ENCODE results near the gene TFG.

TFG gene

DNA sequence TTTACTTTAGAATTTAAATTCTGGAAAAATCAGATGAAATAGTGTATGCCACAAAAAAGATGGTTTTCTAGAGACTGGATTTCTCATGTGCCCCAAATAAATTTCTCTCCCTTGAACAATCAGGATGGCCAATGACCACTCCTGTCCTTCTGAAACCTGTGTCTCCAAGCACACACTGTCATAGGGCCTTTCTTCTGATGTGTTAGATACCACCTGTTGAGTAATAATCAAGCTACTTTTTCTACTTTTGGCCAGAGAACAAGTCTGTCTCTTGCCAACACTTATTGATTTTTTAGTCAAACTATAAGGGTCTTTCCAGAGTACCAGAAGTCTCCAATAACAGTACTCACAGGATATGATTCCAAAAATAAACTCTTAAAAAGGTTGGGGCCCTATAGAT, 16.1 kb upstream of the TFG start:
- TF ChIP-seq, protein P1, sequence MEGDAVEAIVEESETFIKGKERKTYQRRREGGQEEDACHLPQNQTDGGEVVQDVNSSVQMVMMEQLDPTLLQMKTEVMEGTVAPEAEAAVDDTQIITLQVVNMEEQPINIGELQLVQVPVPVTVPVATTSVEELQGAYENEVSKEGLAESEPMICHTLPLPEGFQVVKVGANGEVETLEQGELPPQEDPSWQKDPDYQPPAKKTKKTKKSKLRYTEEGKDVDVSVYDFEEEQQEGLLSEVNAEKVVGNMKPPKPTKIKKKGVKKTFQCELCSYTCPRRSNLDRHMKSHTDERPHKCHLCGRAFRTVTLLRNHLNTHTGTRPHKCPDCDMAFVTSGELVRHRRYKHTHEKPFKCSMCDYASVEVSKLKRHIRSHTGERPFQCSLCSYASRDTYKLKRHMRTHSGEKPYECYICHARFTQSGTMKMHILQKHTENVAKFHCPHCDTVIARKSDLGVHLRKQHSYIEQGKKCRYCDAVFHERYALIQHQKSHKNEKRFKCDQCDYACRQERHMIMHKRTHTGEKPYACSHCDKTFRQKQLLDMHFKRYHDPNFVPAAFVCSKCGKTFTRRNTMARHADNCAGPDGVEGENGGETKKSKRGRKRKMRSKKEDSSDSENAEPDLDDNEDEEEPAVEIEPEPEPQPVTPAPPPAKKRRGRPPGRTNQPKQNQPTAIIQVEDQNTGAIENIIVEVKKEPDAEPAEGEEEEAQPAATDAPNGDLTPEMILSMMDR (IDR thresholded peaks at IDR 0.05): no peak

GRCh38 chr3:100695696-100696095, 13.6 kb upstream of the TFG start:
- TF ChIP-seq, protein P1 (IDR thresholded peaks at IDR 0.05): no peak

DNA sequence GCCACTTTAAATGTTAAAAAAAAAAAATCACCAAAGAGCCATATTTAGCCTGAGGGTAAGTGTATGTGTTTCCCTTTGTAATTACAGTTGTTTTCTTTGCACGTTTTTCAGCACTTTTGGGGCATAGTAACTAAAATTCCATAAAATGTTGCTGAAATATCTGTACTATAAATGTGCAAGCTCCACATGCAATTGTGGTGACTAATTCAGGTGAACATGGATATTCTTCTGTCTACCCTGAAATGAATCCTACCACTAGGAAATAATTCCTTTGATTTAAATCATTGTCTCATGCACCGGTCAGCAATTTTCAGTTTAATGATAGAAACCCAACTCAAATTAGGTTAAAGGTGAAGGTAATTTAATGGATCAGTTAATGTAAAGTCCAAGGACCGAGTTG, 13.1 kb upstream of the TFG start:
- TF ChIP-seq, protein P1 (IDR thresholded peaks at IDR 0.05): no peak

DNA sequence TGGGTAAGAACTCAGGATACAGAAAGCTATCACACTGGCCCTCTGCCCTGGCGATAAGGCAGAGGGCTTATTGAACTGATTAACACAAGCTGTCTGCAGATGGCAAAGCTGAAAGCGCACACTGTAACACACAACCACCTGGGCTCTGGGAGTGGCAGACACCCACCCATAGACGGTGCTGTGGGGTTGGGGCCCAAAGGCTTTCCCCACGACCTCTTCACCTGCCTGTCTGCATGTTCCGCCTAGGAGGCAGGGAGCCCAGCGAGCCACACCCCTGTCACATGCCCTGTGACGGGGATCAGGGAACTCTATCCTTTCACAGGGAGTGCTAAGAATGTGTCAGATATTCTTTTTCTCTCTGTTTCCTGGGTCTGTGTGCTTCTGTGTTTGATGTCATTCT, 12.1 kb upstream of the TFG start:
- TF ChIP-seq, protein P1 (IDR thresholded peaks at IDR 0.05): no peak

DNA sequence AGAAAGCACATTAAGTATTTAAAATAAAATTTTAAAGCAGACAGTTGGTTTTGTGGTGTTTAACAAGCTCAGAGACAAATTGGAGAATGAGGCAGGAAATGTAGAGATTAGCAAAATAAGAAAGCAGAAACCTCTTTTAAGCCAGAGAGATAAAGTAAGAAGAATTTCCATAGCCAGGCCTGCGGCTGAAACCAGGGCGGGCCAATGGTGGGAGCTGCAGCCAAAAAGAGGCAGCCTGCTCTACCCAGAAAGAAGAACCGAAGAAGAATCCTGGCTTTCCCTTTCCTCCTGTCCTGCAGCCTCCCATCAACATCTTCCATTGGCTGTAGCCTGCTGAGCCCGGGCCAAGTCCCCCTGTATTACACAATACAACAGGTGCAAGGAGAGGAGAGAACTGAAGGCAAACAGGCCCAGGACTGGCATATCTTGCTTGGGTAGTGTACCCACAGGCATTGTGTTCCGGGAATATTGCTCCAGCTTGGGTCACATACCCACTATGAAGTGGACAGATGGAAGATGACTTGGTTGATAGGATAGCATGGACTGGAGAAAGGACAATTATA, 11.5 kb upstream of the TFG start:
- TF ChIP-seq, protein P1 (IDR thresholded peaks at IDR 0.05): no peak

DNA sequence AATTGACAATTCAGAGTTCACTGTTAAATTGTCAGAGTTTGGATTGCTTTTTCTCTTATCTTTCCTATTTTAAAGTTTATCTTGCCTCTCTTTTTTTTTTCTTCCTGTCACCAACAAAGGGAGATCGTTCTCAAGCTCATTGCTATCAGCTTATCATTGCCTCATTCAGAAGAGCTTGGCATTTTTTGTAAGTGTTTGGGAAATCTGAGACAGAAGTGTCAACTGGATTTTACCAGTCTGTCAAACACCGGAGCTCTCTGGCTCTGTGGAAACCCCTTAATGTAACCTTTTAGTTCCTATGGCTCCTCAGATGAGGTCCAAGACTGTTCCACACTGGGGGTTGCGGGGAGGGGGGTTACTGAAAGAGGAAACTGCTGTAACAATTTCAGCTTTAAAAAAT, 10.6 kb upstream of the TFG start:
- TF ChIP-seq, protein P1 (IDR thresholded peaks at IDR 0.05): no peak

- TF ChIP-seq, protein P1 (IDR thresholded peaks at IDR 0.05): no peak
These were observed 8.6 kb upstream of the TFG start for GRCh38 chr3:100700708-100701107.
